Coronary artery (tissue), 2 donors: ENCODE measurements around the gene CABCOCO1.

Experiments used
- DNase-seq: peaks from one replicate; pipeline ENCODE4 v3.0.0-alpha.2; 2017; ENCODE audit warnings: low spot score
- H3K27ac ChIP-seq, 2 donors: fragments of 200-600 bp; sonication (generic); one replicate each; pipeline ENCODE4 v1.5.1; 2016 to 2019
- H3K4me3 ChIP-seq: fragments of 200-600 bp; sonication (generic); 2 replicates; pipeline ENCODE4 v1.5.1; 2016; ENCODE audit warnings: mild to moderate bottlenecking, moderate library complexity
- CTCF ChIP-seq: fragments of 200-600 bp; sonication (generic); IDR thresholded peaks from one replicate; pipeline ENCODE4 v1.5.1; 2019; ENCODE audit warnings: antibody characterized with exemption

CABCOCO1 gene

GRCh38 chr10:61747307-61747706 is 84.6 kb downstream of the CABCOCO1 start:
- TF ChIP-seq CTCF, result no peak
- no peak overlapping the region for H3K27ac ChIP-seq
- no peak for DNase-seq

GRCh38 chr10:61749291-61749690 is 86.6 kb downstream of the CABCOCO1 start:
- no peak for TF ChIP-seq CTCF
- no peak for DNase-seq
- Histone ChIP-seq H3K4me3 (no peak overlapping the region), H3K27ac (no peak overlapping the region)

More at GRCh38 chr10:61747307-61747706, 84.6 kb downstream of the CABCOCO1 start:
- no peak overlapping the region for H3K4me3 ChIP-seq

- H3K27ac ChIP-seq, result no peak overlapping the region
- no peak overlapping the region for H3K4me3 ChIP-seq
- TF ChIP-seq CTCF, result no peak
- no peak for DNase-seq
These were observed 88.3 kb downstream of the CABCOCO1 start for GRCh38 chr10:61750943-61751471.

GRCh38 chr10:61751599-61751998 is 88.9 kb downstream of the CABCOCO1 start:
- no peak overlapping the region for H3K27ac ChIP-seq
- H3K4me3 ChIP-seq, result no peak overlapping the region
- DNase-seq, result no peak
- no peak for TF ChIP-seq CTCF

- no peak overlapping the region for H3K27ac ChIP-seq
- TF ChIP-seq CTCF, result no peak
- H3K4me3 ChIP-seq, result no peak overlapping the region
- no peak for DNase-seq
These were observed 89.6 kb downstream of the CABCOCO1 start for GRCh38 chr10:61752111-61753011.

- Histone ChIP-seq H3K27ac (no peak overlapping the region), H3K4me3 (no peak overlapping the region)
- no peak for DNase-seq
- no peak for TF ChIP-seq CTCF
These were observed 90.7 kb downstream of the CABCOCO1 start for GRCh38 chr10:61753453-61753852.
